HG03139 (cell line): Measurements from ENCODE around the gene RFLNA.

Experiments
- ATAC-seq: cut with Tn5 transposase; IDR thresholded peaks from one replicate; pipeline ENCODE4 v1.9.1; 2021; ENCODE audit not compliant: unreplicated experiment

The RFLNA gene

GRCh38 chr12:124302807-124303578, 8.1 kb downstream of the RFLNA start:
- ATAC-seq, result no peak

GRCh38 chr12:124303579-124304313, 8.9 kb downstream of the RFLNA start:
- ATAC-seq, result no peak

GRCh38 chr12:124304314-124304790, 9.5 kb downstream of the RFLNA start:
- no peak for ATAC-seq

GRCh38 chr12:124305136-124305535, 10.2 kb downstream of the RFLNA start:
- no peak for ATAC-seq

GRCh38 chr12:124305776-124306685, 11.1 kb downstream of the RFLNA start:
- ATAC-seq, result no peak

- no peak for ATAC-seq
Measured at GRCh38 chr12:124306686-124307555, 12.0 kb downstream of the RFLNA start.

- no peak for ATAC-seq
Measured at GRCh38 chr12:124307556-124307825, 12.6 kb downstream of the RFLNA start.

GRCh38 chr12:124308741-124309140, 13.8 kb downstream of the RFLNA start:
- no peak for ATAC-seq

GRCh38 chr12:124309231-124309630, 14.3 kb downstream of the RFLNA start:
- no peak for ATAC-seq

GRCh38 chr12:124309744-124310143, 14.9 kb downstream of the RFLNA start:
- no peak for ATAC-seq

- ATAC-seq, result no peak
Measured at GRCh38 chr12:124310178-124310577, 15.3 kb downstream of the RFLNA start.

- ATAC-seq, result no peak
Measured at GRCh38 chr12:124310785-124311184, 15.9 kb downstream of the RFLNA start.

- no peak for ATAC-seq
Measured at GRCh38 chr12:124311292-124312109, 16.6 kb downstream of the RFLNA start.

GRCh38 chr12:124312601-124313000, 17.7 kb downstream of the RFLNA start:
- ATAC-seq, result no peak

- ATAC-seq, result no peak
Measured at GRCh38 chr12:124314207-124314606, 19.3 kb downstream of the RFLNA start.

- ATAC-seq, result no peak
Measured at GRCh38 chr12:124314766-124315165, 19.9 kb downstream of the RFLNA start.

GRCh38 chr12:124315372-124316044, 20.6 kb downstream of the RFLNA start:
- ATAC-seq, result no peak

- ATAC-seq, result no peak
Measured at GRCh38 chr12:124316257-124316900, 21.5 kb downstream of the RFLNA start.

GRCh38 chr12:124317400-124317799, 22.5 kb downstream of the RFLNA start:
- no peak for ATAC-seq
